Activated CD8-positive, alpha-beta memory T cell treated with anti-CD3 and anti-CD28 coated beads, Interleukin-2, amount 50 U/mL, for 4 hours (primary cell): ENCODE results near the gene NRXN3.

ENCODE experiments used
- DNase-seq: peaks from one replicate; pipeline ENCODE4 v3.0.0-alpha.2; 2020

Gene NRXN3

DNA sequence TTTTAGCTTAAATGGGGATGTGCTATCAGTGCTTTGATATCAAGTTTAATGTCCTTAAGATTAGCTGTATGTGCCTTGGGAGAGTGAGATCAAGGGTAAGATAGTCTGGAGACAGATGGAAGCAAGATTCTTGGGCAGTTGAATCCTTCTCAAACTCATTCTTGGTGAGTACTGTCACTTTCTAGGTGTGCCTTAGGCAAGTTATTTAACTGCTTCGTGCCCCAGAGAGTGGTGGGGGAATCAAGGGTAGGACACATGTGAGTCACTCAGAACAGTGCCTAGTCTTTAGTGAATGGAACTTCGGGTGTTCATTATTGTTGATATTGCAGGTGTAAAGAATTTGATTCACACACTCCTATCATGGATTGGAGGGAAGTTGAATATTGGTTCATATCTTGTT is 1237.4 kb downstream of the NRXN3 start:
- DNase-seq = no peak

DNA sequence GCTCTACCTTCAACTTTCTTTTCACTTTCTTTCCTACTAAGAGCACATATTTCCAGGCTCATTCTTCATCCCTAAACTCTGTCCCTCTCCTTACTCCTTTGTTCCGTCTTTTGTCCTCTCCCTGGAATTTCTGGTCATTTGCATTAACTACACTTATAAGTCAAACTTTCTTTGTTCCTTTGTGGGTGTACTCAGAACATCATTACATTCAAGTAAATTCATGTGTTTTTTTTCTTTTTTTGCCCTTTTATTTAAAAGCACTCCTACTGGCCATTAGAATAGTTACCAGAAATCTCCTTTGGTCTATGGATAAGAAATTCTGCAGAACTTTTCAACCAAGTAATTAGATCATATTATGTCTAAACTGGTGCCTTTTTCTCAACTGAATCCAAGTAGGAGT is 1238.5 kb downstream of the NRXN3 start:
- no peak for DNase-seq

DNA sequence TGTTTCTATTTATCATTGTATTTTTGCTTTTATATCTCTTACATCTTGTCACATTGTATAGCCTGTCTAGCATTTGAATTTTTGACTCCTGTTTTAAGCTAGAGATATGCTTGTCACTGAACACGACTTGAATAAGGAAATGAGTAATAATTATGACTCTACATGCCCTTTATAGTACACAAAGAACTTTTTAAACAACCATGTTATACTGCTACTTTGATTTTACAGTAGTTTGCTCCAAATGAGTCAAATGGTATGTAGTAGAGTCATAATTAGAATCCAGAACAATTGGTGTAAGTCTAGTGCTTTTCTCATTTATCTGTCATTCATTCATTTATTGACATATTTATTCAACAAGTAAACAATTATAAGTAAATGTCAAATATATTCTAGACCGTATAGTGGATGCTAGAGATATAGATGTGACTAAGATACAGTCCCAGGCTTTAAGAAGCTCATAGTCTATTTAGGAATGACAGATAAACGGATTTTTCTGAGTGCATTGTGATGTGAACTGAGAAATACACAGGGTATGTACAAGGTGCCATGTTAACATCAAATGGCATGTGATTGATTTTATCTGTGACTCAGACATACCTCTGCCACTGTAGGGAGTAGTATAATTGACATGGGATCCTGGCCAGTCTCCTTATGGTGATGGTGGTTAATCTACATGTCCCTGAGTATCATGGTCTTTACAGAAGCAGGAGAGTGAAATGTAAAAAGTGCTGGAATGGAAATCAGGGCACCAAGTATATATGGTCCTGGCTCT is 1241.4 kb downstream of the NRXN3 start:
- no peak for DNase-seq

DNA sequence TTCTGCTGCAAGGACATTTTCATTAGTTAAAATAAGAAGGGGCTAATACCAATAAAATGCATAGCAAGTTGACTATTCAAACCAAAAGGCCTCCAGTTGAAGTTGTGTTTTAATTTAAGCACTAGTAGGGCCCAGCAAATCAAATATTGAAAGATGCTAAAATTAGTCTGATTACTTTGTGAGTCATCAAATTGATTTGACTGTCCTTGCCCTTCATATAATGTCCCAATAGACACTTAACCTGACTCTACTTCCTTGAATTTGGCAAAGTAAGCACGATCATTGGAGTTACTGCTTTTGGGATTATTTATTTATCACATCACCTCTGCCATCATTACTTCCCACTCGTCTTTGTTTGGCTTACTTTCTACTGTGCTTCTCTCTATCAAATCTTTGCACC is 1242.6 kb downstream of the NRXN3 start:
- no peak for DNase-seq

DNA sequence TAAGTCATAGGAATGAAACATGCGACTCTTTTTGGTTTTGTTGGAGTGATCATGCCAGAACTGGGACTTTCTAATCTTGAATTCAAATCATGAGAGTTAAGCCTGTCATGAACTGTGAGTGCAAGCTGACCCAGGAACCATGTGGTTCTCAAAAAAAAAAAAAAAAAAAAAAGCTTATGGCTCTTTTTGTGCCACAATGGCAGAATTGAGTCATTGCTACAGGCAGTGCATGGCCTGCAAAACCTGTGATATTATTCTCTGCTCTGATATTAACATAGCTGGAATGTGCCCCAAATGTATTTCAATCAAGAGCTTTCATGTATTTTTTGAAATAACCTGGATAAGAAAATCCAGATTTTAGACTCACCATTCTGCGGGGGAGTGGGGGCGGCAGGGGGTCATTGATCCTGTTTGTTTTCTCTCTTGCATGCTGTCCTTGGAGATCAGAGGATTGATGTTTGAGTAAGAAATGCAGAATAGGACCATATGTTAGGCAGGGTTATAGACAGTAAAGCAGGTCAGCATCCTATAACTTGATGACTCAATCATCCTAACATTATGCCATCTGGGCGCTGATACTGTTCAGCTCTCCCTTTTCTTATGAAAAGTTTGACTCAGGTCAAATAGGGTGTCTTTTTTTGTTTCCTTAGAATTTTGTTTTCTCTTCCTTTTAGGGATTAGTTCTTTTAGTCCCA is 1243.7 kb downstream of the NRXN3 start:
- DNase-seq = no peak

DNA sequence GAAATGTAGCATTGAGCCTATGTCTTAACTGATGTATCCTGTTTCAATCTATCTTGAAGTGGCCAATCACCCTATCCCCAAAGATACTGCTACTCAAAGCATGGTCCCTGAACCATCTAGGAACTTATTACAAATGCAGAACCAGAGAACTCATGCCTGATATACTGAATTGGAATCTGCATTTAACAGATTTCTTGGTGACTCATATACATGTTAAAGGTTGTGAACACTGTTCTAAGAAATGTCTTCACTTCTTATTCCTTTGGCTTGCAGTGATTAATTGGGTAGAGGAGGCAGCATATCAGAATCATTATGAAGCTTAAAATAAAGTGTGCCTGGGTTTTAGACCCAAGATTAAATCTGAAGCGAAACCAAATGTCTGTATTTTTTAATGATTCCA is 1245.6 kb downstream of the NRXN3 start:
- no peak for DNase-seq

DNA sequence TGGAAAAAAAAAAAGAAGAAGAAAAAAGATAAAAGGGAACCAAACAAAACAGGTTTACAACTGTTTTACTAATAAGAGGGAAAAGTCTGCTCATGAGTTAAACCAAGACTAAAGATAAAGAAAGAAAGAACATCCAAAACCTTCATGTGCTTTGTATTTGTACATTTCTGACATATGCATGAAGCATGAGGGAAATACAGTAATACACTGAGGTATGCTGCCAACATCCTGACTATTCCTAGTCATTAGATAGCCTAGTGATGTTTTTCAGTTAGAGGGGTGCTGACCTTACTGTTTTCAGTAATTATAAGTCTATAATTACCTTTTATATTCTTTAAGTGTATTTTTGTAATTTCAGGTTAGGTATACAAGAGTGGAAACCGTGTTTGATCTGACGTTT is 1247.8 kb downstream of the NRXN3 start:
- no peak for DNase-seq

DNA sequence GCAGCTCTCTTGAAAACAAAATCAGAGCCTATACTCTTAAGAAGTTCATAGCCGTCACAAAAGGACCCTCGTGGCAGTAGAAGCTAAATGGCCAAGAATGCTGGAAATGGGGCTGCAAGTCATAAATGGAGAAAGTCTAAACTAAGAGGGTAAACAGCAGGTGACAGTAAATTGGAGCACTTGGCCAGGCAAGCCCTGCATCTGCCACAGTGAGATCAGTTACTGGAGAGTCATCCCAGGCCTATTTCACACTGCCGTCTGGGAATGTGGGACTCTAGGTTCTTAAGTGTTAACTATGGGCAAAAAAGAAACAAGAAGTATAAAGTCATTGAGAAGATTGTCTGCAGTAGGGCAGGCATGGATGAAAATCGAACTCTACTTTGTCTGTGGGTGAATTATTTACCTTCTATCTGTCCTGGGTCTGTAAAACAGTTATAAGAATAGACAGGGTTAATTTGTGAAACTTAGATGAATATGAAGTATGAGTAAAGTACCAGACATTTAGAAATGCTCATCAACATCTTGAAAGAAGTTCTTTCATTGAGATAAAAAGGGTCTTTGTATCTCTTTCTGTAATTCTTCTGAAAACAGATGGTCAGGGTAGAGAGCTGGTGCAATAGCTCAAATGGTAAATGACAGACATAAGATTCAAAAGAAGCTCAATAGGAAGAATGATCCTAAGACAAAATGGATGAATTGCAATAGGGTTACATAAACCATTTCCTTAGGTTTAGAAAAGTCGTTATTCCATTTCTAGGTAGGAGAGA is 1248.7 kb downstream of the NRXN3 start:
- no peak for DNase-seq

DNA sequence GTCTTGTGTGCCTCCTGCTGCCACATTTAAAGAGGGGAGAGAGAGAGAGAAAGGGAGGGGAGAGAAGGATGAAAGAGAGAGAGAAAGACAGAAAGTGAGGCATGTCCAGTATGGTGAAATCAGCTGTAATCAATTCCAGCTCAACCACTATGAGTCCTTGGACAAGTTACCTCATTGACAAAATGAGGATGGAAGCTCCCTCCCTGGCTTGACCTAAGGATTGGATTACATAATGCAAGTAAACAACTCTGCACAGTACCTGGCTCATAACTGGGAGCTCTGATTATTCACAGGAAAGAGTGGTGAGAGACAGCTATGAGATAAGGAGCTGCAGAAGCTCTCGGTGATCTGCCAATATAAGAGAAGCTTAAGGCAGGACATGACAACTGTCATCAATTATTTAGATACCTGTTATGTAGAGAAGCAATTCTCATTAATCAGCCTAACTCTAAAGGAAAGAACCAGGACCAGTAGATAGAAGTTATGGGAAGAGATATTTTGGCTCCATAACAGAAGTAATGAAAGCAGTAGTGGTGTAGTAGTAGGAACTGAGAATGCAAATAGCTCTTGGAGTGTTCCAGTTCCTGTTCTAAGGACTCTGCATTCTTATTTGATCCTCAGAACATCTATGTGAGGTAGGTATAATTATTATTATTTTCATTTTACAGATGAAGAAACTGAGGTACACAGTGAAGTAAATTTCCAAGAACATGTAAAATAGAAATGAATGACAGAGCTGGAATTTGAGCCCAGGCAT is 1249.6 kb downstream of the NRXN3 start:
- DNase-seq = no peak

DNA sequence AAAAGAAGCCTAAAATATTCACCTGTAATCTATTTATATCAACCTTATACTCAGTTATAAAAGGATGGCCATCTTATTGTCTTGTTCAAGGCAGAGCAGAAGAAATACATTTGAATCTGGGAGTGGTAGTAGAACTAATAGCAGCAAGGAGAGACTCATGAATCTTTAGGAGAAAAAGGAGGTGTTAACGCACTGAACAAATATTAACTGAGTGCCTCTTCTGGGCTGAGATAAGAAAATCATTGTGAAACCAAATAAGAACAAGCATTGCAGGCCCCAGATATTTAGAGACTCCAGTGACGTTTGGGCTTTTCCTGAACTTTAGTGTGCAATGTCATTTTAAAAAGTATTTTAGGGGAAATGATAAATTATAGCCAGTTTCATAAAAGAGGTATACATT is 1250.6 kb downstream of the NRXN3 start:
- no peak for DNase-seq

DNA sequence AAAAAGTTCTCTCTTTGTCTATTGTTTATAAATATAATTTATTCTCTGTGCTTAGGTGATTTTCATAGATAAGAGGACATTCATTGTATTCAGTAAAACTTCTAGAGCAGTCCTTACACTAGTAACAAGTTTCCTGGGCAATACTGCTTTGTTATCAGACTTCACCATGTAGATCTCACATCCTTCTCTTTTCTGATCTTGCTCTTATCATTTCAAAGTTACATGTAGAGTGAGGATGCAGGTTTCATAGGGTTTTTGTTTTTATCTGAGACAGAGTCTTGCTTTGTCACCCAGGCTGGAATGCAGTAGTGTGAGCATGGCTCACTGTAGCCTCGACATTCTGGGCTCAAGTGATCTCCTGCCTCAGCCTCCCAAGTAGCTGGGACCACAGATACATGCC is 1251.6 kb downstream of the NRXN3 start:
- no peak for DNase-seq

DNA sequence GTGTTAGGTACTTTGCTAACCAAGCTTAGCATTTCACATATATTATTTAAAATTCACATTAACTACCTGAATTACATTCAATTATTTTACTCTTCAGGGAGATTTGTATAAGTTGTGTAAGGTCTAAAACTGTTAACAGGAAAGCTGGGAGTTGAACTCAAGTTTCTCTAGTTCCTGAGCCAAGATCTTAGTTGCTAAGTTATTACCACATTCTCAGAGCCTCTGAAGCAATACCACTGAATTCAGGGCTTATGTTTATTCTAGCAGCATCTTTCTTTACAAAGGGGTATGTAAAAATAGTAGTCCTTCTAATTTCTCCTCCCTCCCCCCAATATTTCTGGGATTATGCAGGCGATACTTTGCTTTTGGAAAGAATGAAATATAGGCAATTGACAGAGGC is 1254.3 kb downstream of the NRXN3 start:
- DNase-seq = no peak

DNA sequence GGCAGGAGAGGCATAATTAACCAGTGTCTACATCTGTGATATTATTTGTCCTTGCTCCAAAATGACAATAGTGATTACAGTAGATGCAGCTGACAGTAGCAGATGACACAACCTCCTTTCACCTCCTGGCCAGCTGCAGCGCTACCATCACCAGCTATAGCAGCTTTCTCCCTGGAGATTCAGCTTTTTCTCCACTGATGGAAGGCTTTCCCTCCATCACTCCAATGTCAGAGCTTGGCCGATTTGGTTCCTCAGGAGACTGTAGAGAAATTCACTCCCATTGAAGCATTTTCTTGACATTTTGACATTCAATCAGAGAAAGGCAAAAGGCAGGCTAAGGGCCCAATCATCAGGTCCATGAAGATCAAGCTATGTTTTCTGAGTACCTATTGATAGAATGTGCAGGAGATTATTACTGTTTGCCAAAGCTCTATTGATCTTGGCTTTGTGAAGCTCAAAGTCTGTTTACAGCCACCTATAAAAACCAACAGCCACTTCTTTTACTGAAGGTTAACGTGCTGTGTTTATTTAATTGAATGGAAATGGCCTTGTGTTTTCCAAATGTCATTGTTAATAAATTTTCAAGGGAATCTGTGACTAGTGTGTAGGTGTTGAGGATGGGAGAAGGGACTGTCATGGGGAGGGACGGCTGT is 1256.1 kb downstream of the NRXN3 start:
- DNase-seq = no peak

DNA sequence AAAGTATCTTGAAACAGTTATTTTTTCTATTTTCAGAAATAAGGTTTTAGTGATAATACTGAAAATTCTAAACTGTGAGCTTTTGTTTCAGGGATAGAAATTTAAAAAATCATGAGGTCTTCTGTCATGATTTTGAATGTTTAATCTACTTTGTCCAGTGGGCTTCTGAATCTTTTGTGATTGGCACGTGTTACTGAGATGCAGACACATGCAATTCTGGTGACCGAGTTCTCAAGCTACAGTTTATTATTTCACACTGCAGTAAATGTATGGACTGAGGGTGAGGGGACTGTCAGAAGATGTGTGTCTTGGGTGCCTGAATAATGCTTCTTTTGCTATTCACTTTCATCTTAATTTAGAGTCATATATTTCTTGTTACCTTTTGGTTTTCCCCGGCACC is 1262.5 kb downstream of the NRXN3 start:
- DNase-seq = no peak

DNA sequence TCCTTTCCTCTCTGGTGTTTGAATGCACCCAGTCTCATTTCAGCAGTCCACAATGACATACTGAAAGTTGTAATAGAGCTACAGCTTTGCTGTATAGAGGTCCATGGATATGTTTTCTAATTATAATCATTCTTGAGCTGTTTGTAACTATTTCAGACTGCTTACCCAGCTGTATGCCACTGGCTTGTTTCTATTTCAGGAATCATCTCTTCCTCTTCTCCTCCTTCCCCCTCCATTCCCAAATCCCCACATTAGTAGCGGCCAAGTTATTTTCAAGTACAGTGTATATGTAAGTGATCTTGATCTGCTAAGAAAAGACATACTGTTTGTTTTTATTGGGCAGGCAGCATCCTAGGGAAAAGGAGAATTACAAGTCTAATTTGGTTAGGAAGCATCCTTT is 1266.2 kb downstream of the NRXN3 start:
- DNase-seq = no peak

DNA sequence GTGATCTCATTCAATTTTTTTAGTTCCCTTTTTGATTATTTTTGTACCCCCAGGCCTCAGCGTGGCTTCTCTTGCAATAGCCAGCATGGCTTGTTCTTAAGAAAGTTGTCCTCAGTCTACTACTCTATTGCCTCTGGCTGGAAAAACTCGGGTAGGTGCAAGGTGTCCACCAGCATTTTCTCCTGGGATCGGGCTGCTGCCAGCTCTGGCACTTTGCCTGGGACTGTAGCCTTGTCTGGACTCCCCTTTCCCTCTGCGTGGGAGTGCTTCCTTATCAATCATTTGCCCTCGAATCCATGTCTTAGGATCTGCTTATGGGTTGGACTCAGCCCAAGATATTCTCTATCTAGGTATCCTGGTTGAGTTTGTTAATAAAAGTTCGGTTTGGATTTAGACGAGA is 1267.8 kb downstream of the NRXN3 start:
- DNase-seq = no peak

DNA sequence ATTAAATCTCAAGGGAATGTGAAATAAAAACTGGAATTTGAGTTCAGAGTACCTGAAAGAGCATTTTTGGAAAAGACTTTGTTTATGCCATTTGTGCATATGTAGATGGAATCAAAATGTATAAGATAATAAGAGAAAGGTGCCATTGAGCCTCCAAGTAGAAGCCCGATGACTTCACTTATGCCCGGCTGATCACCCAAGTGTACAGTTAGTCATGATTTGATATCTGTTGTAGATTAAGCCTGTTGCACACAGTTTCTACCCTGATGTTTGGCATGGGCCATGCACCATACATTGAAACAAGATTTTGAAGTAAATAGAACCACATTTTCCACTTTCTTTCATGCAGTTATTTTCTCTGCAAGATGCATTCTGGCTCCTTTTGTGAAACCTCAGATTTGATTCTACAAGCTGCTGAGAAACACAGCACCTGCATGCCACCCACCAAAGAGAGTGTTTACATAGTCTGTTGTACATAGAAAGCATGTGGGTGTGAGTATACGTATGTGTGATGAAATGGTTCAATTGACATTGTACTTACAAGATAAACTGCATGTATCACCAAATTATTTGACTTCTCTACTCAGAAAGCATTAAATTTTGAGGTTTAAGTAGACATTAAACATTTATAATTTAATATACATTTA is 1268.6 kb downstream of the NRXN3 start:
- no peak for DNase-seq

DNA sequence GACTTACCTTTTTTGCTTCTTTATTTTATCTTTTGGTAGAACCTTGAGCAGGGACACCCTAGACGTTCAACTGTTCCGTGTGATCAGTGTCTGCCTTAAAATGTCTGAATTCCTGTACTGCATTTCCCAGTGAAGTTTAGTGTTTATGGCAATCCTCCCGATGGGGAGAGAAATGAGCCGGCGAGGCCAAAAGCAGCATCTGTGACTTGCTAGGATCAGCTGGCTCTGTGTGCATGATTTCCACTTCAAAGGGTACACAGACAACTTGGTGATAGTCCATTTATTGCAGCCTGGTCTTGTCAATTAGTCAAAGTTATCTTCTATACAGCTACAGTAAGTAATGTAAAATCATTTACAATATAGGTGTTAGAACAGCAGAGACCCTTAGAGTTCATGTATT is 1272.6 kb downstream of the NRXN3 start:
- no peak for DNase-seq

DNA sequence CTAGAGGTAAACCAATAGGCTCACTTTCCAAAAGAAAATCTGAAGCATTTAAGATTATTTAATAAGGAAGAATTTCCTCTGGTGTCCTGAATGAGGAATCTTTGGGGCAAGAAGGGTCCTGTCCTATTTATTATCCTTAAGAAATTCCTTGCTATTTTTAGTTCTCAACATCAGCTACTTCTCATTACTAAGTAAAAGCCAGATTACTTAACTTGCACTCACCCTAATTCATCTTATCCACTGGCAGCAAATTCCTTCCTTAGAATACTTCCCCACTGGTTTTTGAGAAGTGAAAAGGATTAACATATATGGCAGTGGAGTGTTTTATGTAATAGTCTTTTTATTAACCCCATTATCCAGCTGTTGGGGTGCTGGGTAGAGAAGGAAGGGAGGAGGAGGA is 1273.4 kb downstream of the NRXN3 start:
- no peak for DNase-seq

DNA sequence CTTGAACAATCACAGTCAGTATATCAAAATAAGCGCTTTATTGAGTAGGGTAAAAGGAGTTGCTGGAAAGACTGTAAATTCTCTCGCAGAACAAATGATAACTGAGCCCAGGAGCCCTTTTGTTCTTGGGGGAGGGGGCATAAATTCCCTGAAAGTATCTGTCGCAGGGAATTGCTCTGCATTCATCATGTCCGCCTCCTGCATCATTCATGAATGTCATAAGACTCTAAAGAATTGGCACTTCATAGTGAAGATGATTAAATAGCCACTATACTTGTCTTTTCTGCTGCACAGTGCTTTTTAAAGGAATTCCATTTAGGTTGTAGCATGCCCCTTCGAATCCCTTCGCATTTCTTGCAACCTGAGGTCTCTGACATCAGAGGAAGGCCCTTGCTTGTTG is 1278.8 kb downstream of the NRXN3 start:
- no peak for DNase-seq

DNA sequence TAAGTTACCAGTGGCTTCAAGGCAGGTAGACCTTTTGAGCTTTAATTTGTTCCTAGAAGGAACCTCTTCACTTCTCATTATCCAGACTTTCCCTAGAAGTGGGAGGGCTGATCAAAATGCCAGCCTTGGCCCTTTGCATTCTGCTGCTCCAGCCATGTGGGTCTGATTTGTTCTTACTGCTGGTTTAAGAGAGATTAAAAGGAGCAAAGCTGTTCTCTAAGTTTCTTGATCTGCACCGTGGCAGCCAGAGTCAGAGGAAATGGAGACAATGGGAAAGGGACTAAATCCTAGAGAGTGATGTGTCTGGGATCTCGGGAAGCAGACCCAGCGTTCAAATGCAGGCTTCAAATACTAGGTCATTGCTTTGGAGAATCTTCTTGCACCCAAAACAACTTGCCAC is 1281.4 kb downstream of the NRXN3 start:
- DNase-seq = no peak

DNA sequence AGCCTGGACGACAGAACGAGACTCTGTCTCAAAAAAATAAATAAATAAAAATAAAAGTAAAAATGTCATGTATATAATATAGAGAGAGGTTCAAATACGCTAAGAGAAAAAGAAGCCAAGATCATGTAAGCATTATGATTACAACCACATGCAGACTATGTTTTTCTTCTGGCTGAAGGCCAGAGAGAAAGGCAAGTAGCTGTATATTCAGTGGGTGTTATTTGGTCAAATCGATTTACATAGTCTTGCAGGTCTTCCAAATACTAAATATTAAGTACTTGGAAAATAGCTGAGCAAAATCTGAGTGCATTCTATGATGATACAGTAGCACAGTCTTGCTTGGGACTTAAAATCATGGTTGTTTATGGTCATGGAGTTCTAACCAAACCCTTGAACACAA is 1283.1 kb downstream of the NRXN3 start:
- no peak for DNase-seq
